Thoracic aorta (tissue), 2 donors: ENCODE results near the gene C1QL1. TPM values are rescaled to one million over a fixed set of nuclear protein-coding genes. Genes with fewer than 3 reads are reported as not detected.

Experiments used
- ATAC-seq: fragments of 150-250 bp; one replicate; pipeline ENCODE4 v1.8.0; 2017; ENCODE audit warnings: low read depth; ENCODE audit not compliant: insufficient number of reproducible peaks, low FRiP score
- DNase-seq: peaks from one replicate; pipeline ENCODE4 v3.0.0-alpha.2; 2020; ENCODE audit warnings: low spot score
- H3K27ac ChIP-seq, 2 donors: fragments of 200-600 bp; sonication (generic); 1 replicate in 1 of 2; 2 replicates in 1 of 2; pipeline ENCODE4 v1.5.1; 2016; ENCODE audit warnings: mild to moderate bottlenecking in 2 of 2, moderate library complexity in 2 of 2
- H3K27me3 ChIP-seq: fragments of 200-600 bp; sonication (generic); replicated peaks from 2 replicates; pipeline ENCODE4 v1.6.0; 2016; ENCODE audit warnings: mild to moderate bottlenecking; ENCODE audit not compliant: insufficient read depth
- H3K36me3 ChIP-seq: fragments of 200-600 bp; sonication (generic); one replicate; pipeline ENCODE4 v1.5.1; 2016
- H3K4me1 ChIP-seq, 2 donors: fragments of 200-600 bp; sonication (generic); 1 replicate in 1 of 2; 2 replicates in 1 of 2; pipeline versions ENCODE4 v1.5.1 to v1.6.0; 2016; ENCODE audit warnings: low read depth in 2 of 2, mild to moderate bottlenecking in 1 of 2; ENCODE audit not compliant: control insufficient read depth in 1 of 2
- H3K4me3 ChIP-seq: fragments of 200-600 bp; sonication (generic); 2 replicates; pipeline ENCODE4 v1.5.1; 2016; ENCODE audit warnings: mild to moderate bottlenecking
- H3K9me3 ChIP-seq: fragments of 200-600 bp; sonication (generic); 2 replicates; pipeline ENCODE4 v1.5.1; 2016
- CTCF ChIP-seq: fragments of 200-600 bp; sonication (generic); IDR thresholded peaks from one replicate; pipeline ENCODE4 v1.5.1; 2019; ENCODE audit warnings: antibody characterized with exemption
- total RNA-seq, 2 donors: library from RNA; depleted of rRNA; stranded (reverse); fragments of >200 nt; gene quantifications; one replicate each; pipeline versions ENCODE4 v1.1.0 to v1.2.3, GENCODE V29; 2016

The C1QL1 gene
- total RNA-seq, 2 donors from 2014 or later, result 0.68 TPM; not detected in 1

- Histone ChIP-seq H3K4me3 (no peak overlapping the region), H3K27me3 (no peaks in the 10 kb centered on the region), H3K36me3 (no peaks in the 10 kb centered on the region), H3K4me1 (peaks cover 13 to 42% of the 10 kb centered on the region in 2 donors), H3K9me3 (no peaks in the 10 kb centered on the region), H3K27ac (peak overlapping the region; percentile 67 to 81)
- ATAC-seq, result no peak
- DNase-seq, result no peak
- no peak for TF ChIP-seq CTCF
Measured at GRCh38 chr17:44917456-44917855, 50.6 kb downstream of the C1QL1 start.

GRCh38 chr17:44916781-44917241 lies 51.3 kb downstream of the C1QL1 start:
- Histone ChIP-seq H3K36me3 (no peaks in the 10 kb centered on the region), H3K9me3 (no peaks in the 10 kb centered on the region), H3K27ac (peak overlapping the region; percentile 75 to 81), H3K4me1 (peaks cover 13 to 42% of the 10 kb centered on the region in 2 donors), H3K4me3 (no peak overlapping the region), H3K27me3 (no peaks in the 10 kb centered on the region)
- no peak for TF ChIP-seq CTCF
- ATAC-seq (peak; percentile 48), DNase-seq (peak; percentile 19)

- peaks cover 13 to 47% of the 10 kb centered on the region in 2 donors for H3K4me1 ChIP-seq
- peak overlapping the region; percentile 75 to 81 for H3K27ac ChIP-seq
- no peak overlapping the region for H3K4me3 ChIP-seq
- DNase-seq, result no peak
- H3K9me3 ChIP-seq, result no peaks in the 10 kb centered on the region
- H3K36me3 ChIP-seq, result no peaks in the 10 kb centered on the region
- no peaks in the 10 kb centered on the region for H3K27me3 ChIP-seq
- no peak for TF ChIP-seq CTCF
- ATAC-seq, result no peak
Measured at GRCh38 chr17:44915862-44916780, 52.0 kb downstream of the C1QL1 start.

- no peak for DNase-seq
- Histone ChIP-seq H3K27ac (peak within 1 kb of the TSS; percentile 75 to 81), H3K4me3 (peak within 1 kb of the TSS; percentile 17), H3K36me3 (no peaks in the 10 kb centered on the region), H3K9me3 (no peaks in the 10 kb centered on the region), H3K4me1 (peaks cover 13 to 45% of the 10 kb centered on the region in 2 donors), H3K27me3 (no peaks in the 10 kb centered on the region)
- TF ChIP-seq CTCF, result no peak
- no peak for ATAC-seq
Measured at GRCh38 chr17:44915321-44915726, 52.8 kb downstream of the C1QL1 start, which contains the start of gene GFAP. GFAP (minus strand) TSS chr17:44915500; CDS start chr17:44915486, 14 bp downstream.

DNA sequence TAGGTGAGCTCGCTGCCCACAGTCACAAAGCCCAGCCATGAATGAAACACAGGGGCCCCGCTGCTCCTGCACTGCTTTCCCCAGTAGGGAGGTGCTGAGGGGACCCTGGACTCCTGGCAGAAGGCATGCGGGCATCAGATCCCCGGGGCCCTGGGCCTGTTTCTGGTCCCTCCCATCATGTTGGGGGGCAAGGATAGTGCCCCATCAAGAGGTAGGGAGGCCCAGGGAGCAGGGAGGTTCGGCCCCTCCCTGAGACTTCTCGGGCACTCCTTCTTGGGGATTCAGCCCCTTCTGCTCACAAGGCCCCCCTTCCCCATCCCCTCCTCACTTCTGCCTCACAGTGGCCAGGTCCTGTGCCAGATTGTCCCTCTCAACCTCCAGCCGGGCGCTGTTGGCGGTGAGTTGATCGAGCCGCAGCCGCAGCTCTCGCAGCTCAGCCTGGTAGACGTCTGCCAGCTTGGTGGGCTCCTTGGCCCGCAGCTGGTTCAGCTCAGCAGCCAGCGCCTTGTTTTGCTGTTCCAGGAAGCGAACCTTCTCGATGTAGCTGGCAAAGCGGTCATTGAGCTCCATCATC lies 53.3 kb downstream of the C1QL1 start:
- DNase-seq (no peak), ATAC-seq (no peak)
- H3K4me3 ChIP-seq, result peak overlapping the region; percentile 17
- no peaks in the 10 kb centered on the region for H3K27me3 ChIP-seq
- no peaks in the 10 kb centered on the region for H3K36me3 ChIP-seq
- peak overlapping the region in 1 of 2 donors; percentile 75 for H3K27ac ChIP-seq
- H3K9me3 ChIP-seq, result no peaks in the 10 kb centered on the region
- H3K4me1 ChIP-seq, result peaks cover 13 to 42% of the 10 kb centered on the region in 2 donors
- no peak for TF ChIP-seq CTCF
